HG03571 (cell line): ENCODE results near the gene CAPN7.

Experiments used
- ATAC-seq: cut with Tn5 transposase; IDR thresholded peaks from one replicate; pipeline ENCODE4 v1.9.1; 2021; ENCODE audit not compliant: unreplicated experiment

CAPN7 gene

GRCh38 chr3:15294929-15295328 lies 88.9 kb downstream of the CAPN7 start:
- no peak for ATAC-seq

- ATAC-seq = no peak
These were observed 89.5 kb downstream of the CAPN7 start for GRCh38 chr3:15295506-15295905.

- no peak for ATAC-seq
These were observed 91.7 kb downstream of the CAPN7 start for GRCh38 chr3:15297608-15298350.

GRCh38 chr3:15298504-15298903 lies 92.5 kb downstream of the CAPN7 start:
- ATAC-seq = no peak

- ATAC-seq = no peak
These were observed 93.0 kb downstream of the CAPN7 start for GRCh38 chr3:15299036-15299435.

GRCh38 chr3:15300323-15301078 lies 94.5 kb downstream of the CAPN7 start:
- no peak for ATAC-seq

- no peak for ATAC-seq
These were observed 95.7 kb downstream of the CAPN7 start for GRCh38 chr3:15301761-15302160.
